K562 (cell line): ENCODE results near the gene SCEL. TPM values are rescaled to one million over a fixed set of nuclear protein-coding genes. Genes with fewer than 3 reads are reported as not detected.

Experiments
- ATAC-seq: fragments of 200-7000 bp; cut with Tn5 transposase; 3 replicates; pipeline ENCODE4 v1.9.1; 2020; ENCODE audit warnings: moderate library complexity
- BruUV-seq: library from RNA; stranded (reverse); fragments of 400-500 nt; replicated peaks from 2 replicates; lab custom pipeline; 2021; lab: Mats Ljungman, UMichigan
- CTCF ChIA-PET: fragments of 300-600 bp; formaldehyde crosslinking; extraction: SDS; loops from one replicate; lab custom pipeline; 2021; ENCODE audit warnings: low intra/inter-chr PET ratio; lab: Yijun Ruan, JAX
- POLR2A ChIA-PET: fragments of 300-600, 350-650 bp; sonication (Branson Sonifier 250); formaldehyde crosslinking; extraction: SDS; loops from one replicate; lab custom pipeline; 2021; ENCODE audit warnings: antibody characterized with exemption, inconsistent platforms; lab: Yijun Ruan, JAX
- DNase-seq, 4 experiments: peaks; one replicate each; pipeline versions ENCODE4 v3.0.0 to v3.0.0-alpha.2; 2011 to 2018; ENCODE audit warnings: low spot score in 3 of 4, mixed read lengths in 3 of 4; ENCODE audit errors: extremely low read depth in 1 of 4
- FAIRE-seq: peaks from 2 replicates; lab custom pipeline; 2011; peaks lifted over from hg19 to GRCh38; lab: Jason Lieb, UNC
- H2AFZ ChIP-seq: 2 replicates; pipeline ENCODE4 v1.6.0; 2011; ENCODE audit warnings: low read depth, low read length, control low read depth, inconsistent platforms
- H3K27ac ChIP-seq: fragments of 200-600 bp; 3 replicates; pipeline ENCODE4 v1.8.0; 2011; ENCODE audit warnings: low read depth, mild to moderate bottlenecking, control low read depth, inconsistent platforms, low read length, moderate library complexity, mixed read lengths; ENCODE audit errors: extremely low read depth
- H3K27me3 ChIP-seq, 2 experiments: fragments of 300-600 bp in 1 of 2; 2 replicates in 1 of 2; 3 replicates in 1 of 2; pipeline versions ENCODE4 v1.6.0 to v1.8.0; 2011; ENCODE audit warnings: inconsistent platforms in 2 of 2, low read length in 2 of 2, mild to moderate bottlenecking in 1 of 2, mixed read lengths in 1 of 2, moderate library complexity in 1 of 2; ENCODE audit not compliant: control insufficient read depth in 2 of 2, insufficient read depth in 2 of 2
- H3K36me3 ChIP-seq: fragments of 300-600 bp; 3 replicates; pipeline ENCODE4 v1.8.0; 2011; ENCODE audit warnings: mild to moderate bottlenecking, low read length, inconsistent platforms; ENCODE audit not compliant: control insufficient read depth, insufficient read depth
- H3K4me1 ChIP-seq, 2 experiments: fragments of 200-600 bp in 1 of 2; replicated peaks in 1 of 2; 2 replicates in 1 of 2; 3 replicates in 1 of 2; pipeline versions ENCODE4 v1.5.1 to v1.8.0; 2011; ENCODE audit warnings: inconsistent platforms in 2 of 2, low read length in 2 of 2, mild to moderate bottlenecking in 1 of 2, mixed read lengths in 1 of 2, moderate library complexity in 1 of 2; ENCODE audit not compliant: control insufficient read depth in 2 of 2, insufficient read depth in 2 of 2
- H3K4me2 ChIP-seq: 2 replicates; pipeline ENCODE4 v1.6.1; 2011; ENCODE audit warnings: low read length, control low read depth, inconsistent platforms, mixed read lengths; ENCODE audit not compliant: insufficient read depth
- H3K4me3 ChIP-seq: fragments of 200-600 bp; sonication (generic), shearing (Covaris generic); 2 replicates; pipeline ENCODE4 v1.5.1; 2016; ENCODE audit warnings: control low read depth, inconsistent platforms
- H3K79me2 ChIP-seq: fragments of 200-600 bp; 3 replicates; pipeline ENCODE4 v1.8.0; 2011; ENCODE audit warnings: low read length, inconsistent platforms; ENCODE audit not compliant: control insufficient read depth, insufficient read depth
- H3K9ac ChIP-seq, 2 experiments: 2 replicates each; pipeline versions ENCODE4 v1.6.0 to v1.6.1; 2011; ENCODE audit warnings: low read depth in 2 of 2, low read length in 2 of 2, control low read depth in 1 of 2, inconsistent platforms in 1 of 2, mild to moderate bottlenecking in 1 of 2, mixed read lengths in 1 of 2; ENCODE audit not compliant: insufficient read depth in 1 of 2
- H3K9me1 ChIP-seq: one replicate; pipeline ENCODE4 v1.6.0; 2011; ENCODE audit warnings: inconsistent platforms, mild to moderate bottlenecking, low read length, moderate library complexity; ENCODE audit not compliant: control insufficient read depth, insufficient read depth
- H3K9me3 ChIP-seq: replicated peaks from 2 replicates; pipeline ENCODE4 v1.5.1; 2011; ENCODE audit warnings: low read depth, low read length, inconsistent platforms; ENCODE audit not compliant: control insufficient read depth, insufficient read depth
- H4K20me1 ChIP-seq: replicated peaks from 2 replicates; pipeline ENCODE4 v1.6.1; 2011; ENCODE audit warnings: low read length, inconsistent platforms, mixed read lengths; ENCODE audit not compliant: control insufficient read depth, insufficient read depth
- ATF2 ChIP-seq: sonication (generic); formaldehyde crosslinking; IDR thresholded peaks from 2 replicates; pipeline ENCODE4 v1.8.1; 2022; ENCODE audit warnings: missing genetic modification reagents
- DLX4 ChIP-seq: fragments of 250-450 bp; sonication (Bioruptor Pico); IDR thresholded peaks from 2 replicates; pipeline ENCODE4 v1.6.1; 2021; ENCODE audit warnings: mild to moderate bottlenecking
- ID3 ChIP-seq, 2 experiments: fragments of 250-450 bp in 1 of 2; fragments of 450-650 bp in 1 of 2; sonication (Bioruptor Pico) in 1 of 2; IDR thresholded peaks; 2 replicates each; pipeline versions ENCODE4 v1.6.1 to v1.8.0; 2016 to 2021; ENCODE audit warnings: mild to moderate bottlenecking in 2 of 2, moderate library complexity in 2 of 2, missing compliant biosample characterization in 1 of 2, missing genetic modification characterization in 1 of 2
- MGA ChIP-seq: fragments of 450-650 bp; IDR thresholded peaks from 2 replicates; pipeline ENCODE4 v1.6.1; 2016; ENCODE audit warnings: mild to moderate bottlenecking, moderate library complexity
- WGBS: fragments of 100-300 bp; shearing (Covaris generic); methylation state at CpG from one replicate; pipeline ENCODE4 v1.1.6; 2016; ENCODE audit warnings: low coverage, mixed read lengths; ENCODE audit not compliant: insufficient coverage; ENCODE audit errors: missing lambda C conversion rate; 5-methylcytosine and 5-hydroxymethylcytosine counted together
- in situ Hi-C: fragments of 300-500 bp; cut with MboI; formaldehyde crosslinking; loops from 4 replicates; pipeline ENCODE4 v1.15.0; 2018; ENCODE audit warnings: inconsistent platforms, mixed read lengths
- intact Hi-C: fragments of 100-400 bp; cut with micrococcal nuclease; formaldehyde crosslinking; loops from 2 replicates; pipeline ENCODE4 v1.14.2; 2022
- polyA plus RNA-seq, 8 experiments: library from polyadenylated mRNA; depleted of rRNA in 4 of 8; stranded (reverse) in 5 of 8; unstranded in 3 of 8; fragments of >200 nt; fragmentation: Nextera tagmentation in 2 of 8; fragmentation: Illumina TruSeq in 1 of 8; extraction: Ambion mirVana in 2 of 8; extraction: Trizol in 1 of 8; gene quantifications; 2 replicates each; pipeline versions ENCODE4 v1.2.1 to v1.2.3, GENCODE V29; 2011 to 2014; ENCODE audit warnings: inconsistent platforms in 1 of 8, missing spikeins in 1 of 8
- total RNA-seq, 7 experiments: library from RNA; depleted of rRNA in 6 of 7; stranded (reverse); fragments of >200 nt in 6 of 7; fragmentation: Illumina TruSeq in 2 of 7; extraction: Trizol in 2 of 7; gene quantifications; 2 replicates each; pipeline versions ENCODE4 v1.2.1 to v1.2.3, GENCODE V29; 2011 to 2021; ENCODE audit warnings: low replicate concordance in 1 of 7

Gene SCEL
- total and polyA plus RNA-seq, 9 of the 15 experiments (the other 6 are each of a cell fraction or from before 2014, with no cell fraction given): not detected

- TF ChIP-seq ATF2: no peak
- TF ChIP-seq, all 486 proteins: peak for 0
Observed at GRCh38 chr13:77511552-77511951, 24.0 kb upstream of the SCEL start (continued).

- no peak overlapping the region for H3K27ac ChIP-seq
- FAIRE-seq: no peak
- in situ Hi-C loops (no loop called here), intact Hi-C loops (no loop called here)
- no peaks in the 10 kb centered on the region for H3K36me3 ChIP-seq
- no peaks in the 10 kb centered on the region for H3K27me3 ChIP-seq
- H2AFZ ChIP-seq: no peak overlapping the region
- no peak for DNase-seq
- POLR2A ChIA-PET: no interaction called here
- H3K9ac ChIP-seq: no peak overlapping the region
- no peak overlapping the region for H3K4me2 ChIP-seq
- CTCF ChIA-PET: no interaction called here
- no peaks in the 10 kb centered on the region for H3K4me1 ChIP-seq
- H4K20me1 ChIP-seq: no peaks in the 10 kb centered on the region
- no peak for ATAC-seq
- H3K9me3 ChIP-seq: no peaks in the 10 kb centered on the region
- no TSS peak for BruUV-seq
- no peaks in the 10 kb centered on the region for H3K9me1 ChIP-seq
- no peaks in the 10 kb centered on the region for H3K79me2 ChIP-seq
- no peak overlapping the region for H3K4me3 ChIP-seq
- WGBS: 9% methylated on average over 2 of the region's 2 CpGs
- TF ChIP-seq ID3 (CRISPR knock-in tag; IDR thresholded peaks at IDR 0.05) (no peak), ID3 (tag; IDR thresholded peaks at IDR 0.05) (no peak), DLX4 (CRISPR knock-in tag) (no peak), MGA (no peak)
Observed at GRCh38 chr13:77513719-77514335, 21.7 kb upstream of the SCEL start.
